Lower lobe of right lung (tissue), 2 donors: ENCODE data around the gene CD209. TPM values are rescaled to one million over a fixed set of nuclear protein-coding genes. Genes with fewer than 3 reads are reported as not detected.

Source experiments
- ATAC-seq, 2 donors: fragments of 200-7000 bp; cut with Tn5 transposase; one replicate each; pipeline ENCODE4 v1.9.1; 2020 to 2022; ENCODE audit warnings: mild to moderate bottlenecking in 2 of 2, moderate library complexity in 2 of 2
- DNase-seq: peaks from one replicate; pipeline ENCODE4 v3.0.0-alpha.2; 2020
- H3K27ac ChIP-seq: fragments of 200-600 bp; one replicate; pipeline ENCODE4 v1.8.0; 2022
- H3K27me3 ChIP-seq: fragments of 200-600 bp; one replicate; pipeline ENCODE4 v1.8.0; 2022; ENCODE audit warnings: low read depth
- H3K36me3 ChIP-seq: fragments of 200-600 bp; one replicate; pipeline ENCODE4 v1.8.0; 2022; ENCODE audit warnings: mild to moderate bottlenecking
- H3K4me1 ChIP-seq: fragments of 200-600 bp; one replicate; pipeline ENCODE4 v1.8.0; 2022
- H3K4me3 ChIP-seq: fragments of 200-600 bp; one replicate; pipeline ENCODE4 v1.8.0; 2022; ENCODE audit warnings: mild to moderate bottlenecking
- H3K9me3 ChIP-seq: fragments of 200-600 bp; one replicate; pipeline ENCODE4 v1.8.0; 2022
- CTCF ChIP-seq: fragments of 200-600 bp; IDR thresholded peaks from one replicate; pipeline ENCODE4 v1.8.0; 2022; ENCODE audit warnings: antibody characterized with exemption, mild to moderate bottlenecking
- intact Hi-C: fragments of 100-400 bp; cut with DNase I; formaldehyde crosslinking; loops from one replicate; pipeline ENCODE4 v1.11.0; 2022
- total RNA-seq: library from RNA; stranded (reverse); fragmentation: NEBNext Ultra II Directional; extraction: Animal tissue kit (Norgen Biotek cat#: 25700); gene quantifications from one replicate; pipeline ENCODE4 v1.2.1, GENCODE V29; 2021
- donor health status: DM: no; HTN: yes; CAD: no; lungs with severe emphysema.

CD209 gene
- total RNA-seq, 1 donor from 2014 or later = 18.8 TPM

- intact Hi-C loops = no loop called here
Observed at GRCh38 chr19:7710616-7711015, 36.7 kb downstream of the CD209 start.

DNA sequence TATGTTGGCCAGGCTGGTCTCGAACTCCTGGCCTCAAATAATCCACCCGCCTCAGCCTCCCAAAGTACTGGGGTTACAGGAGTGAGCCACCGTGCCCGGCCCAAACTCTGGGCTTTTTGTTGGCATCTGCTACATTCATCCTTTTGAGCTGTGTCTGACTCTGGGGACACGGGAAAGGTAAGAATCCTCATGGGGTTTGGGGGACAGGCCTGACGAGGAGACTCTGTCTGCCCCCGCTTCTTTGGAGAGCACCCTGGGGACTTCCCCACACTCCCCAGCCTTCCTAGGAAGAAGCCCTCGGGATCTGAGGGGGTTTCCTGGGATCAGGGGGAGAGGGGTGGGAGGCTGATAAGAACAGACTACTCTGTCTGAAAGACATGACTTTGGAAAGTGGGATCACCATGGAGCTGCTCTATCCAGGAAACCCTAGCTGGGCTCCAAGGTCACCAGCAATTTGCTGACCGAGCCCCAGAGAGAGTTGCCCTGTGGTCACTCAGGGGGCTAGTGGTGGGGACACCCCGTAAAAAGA is 37.3 kb downstream of the CD209 start:
- H3K36me3 ChIP-seq = no peaks in the 10 kb centered on the region
- intact Hi-C loops = no loop called here
- TF ChIP-seq CTCF = no peak

More at GRCh38 chr19:7710616-7711015, 36.7 kb downstream of the CD209 start:
- no peak for ATAC-seq
- no peak for TF ChIP-seq CTCF
- Histone ChIP-seq H3K9me3 (no peaks in the 10 kb centered on the region), H3K27me3 (no peaks in the 10 kb centered on the region), H3K4me1 (peaks cover 19% of the 10 kb centered on the region), H3K27ac (no peak overlapping the region), H3K4me3 (no peak overlapping the region), H3K36me3 (no peaks in the 10 kb centered on the region)
- no peak for DNase-seq

GRCh38 chr19:7706955-7707456 is 40.3 kb downstream of the CD209 start:
- no peaks in the 10 kb centered on the region for H3K36me3 ChIP-seq
- intact Hi-C loops = no loop called here
- no peaks in the 10 kb centered on the region for H3K9me3 ChIP-seq
- no peaks in the 10 kb centered on the region for H3K27me3 ChIP-seq
- H3K4me3 ChIP-seq = no peak overlapping the region
- peaks cover 19% of the 10 kb centered on the region for H3K4me1 ChIP-seq
- no peak for DNase-seq
- no peak for TF ChIP-seq CTCF
- H3K27ac ChIP-seq = peak overlapping the region; percentile 61
- no peak for ATAC-seq

More for the DNA sequence above, 37.3 kb downstream of the CD209 start:
- Histone ChIP-seq H3K27ac (no peak overlapping the region), H3K4me1 (peaks cover 19% of the 10 kb centered on the region), H3K27me3 (no peaks in the 10 kb centered on the region), H3K4me3 (no peak overlapping the region), H3K9me3 (no peaks in the 10 kb centered on the region)
- no peak for ATAC-seq
- DNase-seq = no peak

DNA sequence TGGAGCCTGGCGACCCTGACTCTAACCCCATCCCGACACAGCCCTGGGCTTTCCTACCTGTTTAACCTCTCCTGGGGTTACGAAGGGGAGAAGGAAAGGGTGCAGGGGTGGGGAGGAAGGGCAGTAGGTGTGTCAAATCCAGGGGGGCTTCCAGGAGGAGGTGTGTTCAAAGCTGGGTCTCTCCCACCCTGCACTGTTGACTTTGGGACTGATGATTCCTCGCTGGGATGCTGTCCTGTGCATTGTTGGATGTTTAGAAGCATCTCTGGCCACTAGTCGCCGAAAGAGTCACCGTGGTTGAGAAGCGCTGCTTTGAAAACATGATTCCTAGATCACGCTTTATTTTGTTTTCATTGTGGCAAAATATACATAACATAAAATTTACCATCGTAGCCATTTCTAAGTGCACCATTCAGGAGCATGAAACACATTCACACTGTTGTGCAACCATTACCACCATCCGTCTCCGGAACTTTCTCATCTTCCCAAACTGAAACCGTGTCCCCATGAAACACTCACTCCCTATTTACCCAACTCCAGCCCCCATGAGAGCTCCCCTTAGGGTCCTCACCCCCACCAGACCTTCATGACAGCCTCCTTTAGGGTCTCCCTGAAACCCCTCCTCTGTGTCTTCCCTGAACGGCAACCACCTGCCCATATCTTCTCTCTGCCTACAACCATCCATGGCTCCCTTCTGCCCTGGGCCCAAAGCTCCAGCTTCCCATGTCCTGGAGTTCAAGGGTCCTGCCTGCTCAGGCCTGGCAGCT is 41.0 kb downstream of the CD209 start:
- no peaks in the 10 kb centered on the region for H3K27me3 ChIP-seq
- ATAC-seq = peak in 1 of 2 donors; percentile 13
- peak overlapping the region; percentile 61 for H3K27ac ChIP-seq
- DNase-seq = no peak
- no peak overlapping the region for H3K4me3 ChIP-seq
- H3K4me1 ChIP-seq = peaks cover 19% of the 10 kb centered on the region
- intact Hi-C loops = no loop called here
- H3K9me3 ChIP-seq = no peaks in the 10 kb centered on the region
- TF ChIP-seq CTCF = no peak
- H3K36me3 ChIP-seq = no peaks in the 10 kb centered on the region

DNA sequence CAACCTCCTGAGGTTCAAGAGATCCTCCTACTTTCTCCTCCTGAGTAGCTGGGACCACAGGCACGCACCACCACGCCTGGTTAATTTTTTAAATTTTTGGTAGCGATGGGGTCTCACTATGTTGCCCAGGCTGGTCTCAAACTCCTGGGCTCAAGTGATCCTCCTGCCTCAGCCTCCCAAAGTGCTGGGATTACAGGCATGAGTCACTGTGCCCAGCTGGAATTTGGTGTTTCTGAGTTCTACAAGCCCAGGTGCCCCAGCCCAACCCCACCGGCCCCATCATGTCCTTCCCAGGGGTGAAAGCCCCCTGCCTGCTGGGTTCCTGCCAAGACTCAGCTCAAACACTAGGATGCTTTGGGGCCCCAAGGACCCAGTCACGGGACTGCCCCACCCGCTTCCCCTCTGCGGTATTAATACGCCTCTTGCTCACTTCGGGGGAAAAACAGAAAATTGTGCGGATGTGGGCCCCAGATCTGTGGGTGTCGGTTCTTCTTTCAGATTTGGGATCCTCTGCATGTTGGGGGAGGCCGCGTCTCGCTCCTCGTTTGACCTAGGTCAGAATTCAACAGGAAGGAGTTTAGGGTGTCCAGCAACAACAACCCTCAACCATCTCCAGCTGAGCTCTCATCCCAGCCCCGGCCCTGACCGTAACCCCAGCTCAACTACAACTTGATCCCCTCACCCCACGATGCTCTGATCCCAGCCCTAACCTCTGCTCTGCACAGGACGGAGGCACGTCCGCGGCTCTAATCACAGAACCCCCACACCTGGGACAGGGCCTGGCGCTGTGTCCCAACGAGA is 41.7 kb downstream of the CD209 start:
- Histone ChIP-seq H3K4me3 (no peak overlapping the region), H3K27me3 (peaks cover 5% of the 10 kb centered on the region), H3K36me3 (no peaks in the 10 kb centered on the region), H3K4me1 (peaks cover 19% of the 10 kb centered on the region), H3K9me3 (no peaks in the 10 kb centered on the region), H3K27ac (peak overlapping the region; percentile 24)
- intact Hi-C loops = no loop called here
- DNase-seq (peak; percentile 72), ATAC-seq (peak; percentile 57 to 64)
- no peak for TF ChIP-seq CTCF
